GM18505 (cell line): ENCODE results near the gene TAF1B.

Source experiments
- ATAC-seq: cut with Tn5 transposase; IDR thresholded peaks from one replicate; pipeline ENCODE4 v1.9.1; 2021; ENCODE audit not compliant: unreplicated experiment
- POLR2A ChIP-seq: IDR thresholded peaks from 4 replicates; pipeline ENCODE4 v1.6.1; 2011; ENCODE audit warnings: borderline replicate concordance; ENCODE audit not compliant: insufficient read depth, insufficient read length; ENCODE audit errors: extremely low read depth

TAF1B gene

GRCh38 chr2:9843229-9844035 lies at the start of gene TAF1B:
TSS of gene TAF1B (plus strand) at chr2:9843474. CDS start at chr2:9843542, 68 bp downstream.
- peak; percentile 72 for TF ChIP-seq POLR2A

GRCh38 chr2:9793918-9794717 lies 49.2 kb upstream of the TAF1B start:
- no peak for ATAC-seq
- no peak for TF ChIP-seq POLR2A

More at GRCh38 chr2:9843229-9844035, at the start of gene TAF1B:
- peak; percentile 90 for ATAC-seq

GRCh38 chr2:9795071-9795470 lies 48.2 kb upstream of the TAF1B start:
- no peak for TF ChIP-seq POLR2A

GRCh38 chr2:9796056-9797010 lies 46.9 kb upstream of the TAF1B start:
- TF ChIP-seq POLR2A, result no peak
- ATAC-seq, result no peak

More at GRCh38 chr2:9795071-9795470, 48.2 kb upstream of the TAF1B start:
- no peak for ATAC-seq

GRCh38 chr2:9797086-9797485 lies 46.2 kb upstream of the TAF1B start:
- no peak for ATAC-seq
- TF ChIP-seq POLR2A, result no peak

GRCh38 chr2:9797681-9798556 lies 45.4 kb upstream of the TAF1B start:
- ATAC-seq, result no peak
- no peak for TF ChIP-seq POLR2A

- peak; percentile 9 for ATAC-seq
- TF ChIP-seq POLR2A, result no peak
Measured at GRCh38 chr2:9799011-9799596, 44.2 kb upstream of the TAF1B start.

- TF ChIP-seq POLR2A, result no peak
Measured at GRCh38 chr2:9799729-9800632, 43.3 kb upstream of the TAF1B start.

GRCh38 chr2:9800639-9800974 lies 42.7 kb upstream of the TAF1B start:
- ATAC-seq, result no peak
- no peak for TF ChIP-seq POLR2A

More at GRCh38 chr2:9799729-9800632, 43.3 kb upstream of the TAF1B start:
- ATAC-seq, result peak; percentile 82

GRCh38 chr2:9800975-9801726 lies 42.1 kb upstream of the TAF1B start:
- TF ChIP-seq POLR2A, result no peak
- no peak for ATAC-seq
